ENCODE results near the gene ADGRG1. TPM values are rescaled to one million over a fixed set of nuclear protein-coding genes. Genes with fewer than 3 reads are reported as not detected.

Gene ADGRG1
- total and polyA plus RNA-seq, 2 donors (not counting 1 experiment from before 2014, with no cell fraction given): 0.20 to 0.61 TPM

- H3K36me3 ChIP-seq (replicated peaks in 1 of 2; ENCODE audit: control extremely low read depth in 1 of 2, control insufficient read depth in 1 of 2, extremely low read depth in 1 of 2, insufficient read depth in 2 of 2, low read length in 1 of 2): no peaks in the 10 kb centered on the region
- H2AFZ ChIP-seq (ENCODE audit: insufficient read depth, low read depth, low read length, poor library complexity, severe bottlenecking): no peak overlapping the region
- no peaks in the 10 kb centered on the region for H3K79me2 ChIP-seq (ENCODE audit: control insufficient read depth, insufficient read depth, low read length)
- H4K20me1 ChIP-seq (ENCODE audit: control insufficient read depth, insufficient read depth, low read length, poor library complexity, severe bottlenecking): no peaks in the 10 kb centered on the region
- peaks cover 0 to 3% (median 0%) of the 10 kb centered on the region in 4 experiments for H3K27me3 ChIP-seq (replicated peaks in 1 of 4; ENCODE audit: control extremely low read depth in 1 of 4, control insufficient read depth in 3 of 4, insufficient read depth in 4 of 4, low read length in 3 of 4)
- Mint-ChIP-seq H3K4me3 (no peak overlapping the region), H3K4me1 (peaks cover 32% of the 10 kb centered on the region), H3K9me3 (ENCODE audit: insufficient read depth) (no peaks in the 10 kb centered on the region), H3K27me3 (no peaks in the 10 kb centered on the region), H3K27ac (no peak overlapping the region)
- intact Hi-C loops (cut with micrococcal nuclease): loop anchor here (5.0 kb wide), 2 partner anchors 52 to 93 kb away; partner anchors contain the start of gene KATNB1
- TF ChIP-seq CTCF (IDR thresholded peaks at IDR 0.05): no peak
- TF ChIP-seq EZH2 (IDR thresholded peaks at IDR 0.05; ENCODE audit: borderline replicate concordance, insufficient read depth, low read depth, low read length, poor library complexity, severe bottlenecking): no peak
- 84% methylated on average over 11 of the region's 11 CpGs for WGBS (ENCODE audit: insufficient coverage)
- H3K4me2 ChIP-seq (replicated peaks; ENCODE audit: low read depth, low read length, poor library complexity, severe bottlenecking): no peak overlapping the region
- H3K9me3 ChIP-seq (ENCODE audit: control extremely low read depth in 1 of 3, control insufficient read depth in 2 of 3, insufficient read depth in 1 of 3, low read length in 2 of 3): peaks cover 0 to 14% (median 0%) of the 10 kb centered on the region in 3 donors
- no peak overlapping the region for H3K4me3 ChIP-seq (ENCODE audit: control extremely low read depth in 1 of 5, extremely low read depth in 1 of 5, insufficient read depth in 1 of 5, low read depth in 2 of 5, low read length in 4 of 5)
- DNase-seq: no peak
- ATAC-seq (ENCODE audit: low read depth): no peak
- CTCF ChIA-PET: interaction anchor here (1.3 kb wide), 1 partner anchor 124 kb away, joined by 3 read pairs; no protein-coding TSS in a partner anchor
- peaks cover 23 to 30% of the 10 kb centered on the region in 2 donors for H3K4me1 ChIP-seq (ENCODE audit: control insufficient read depth in 2 of 2, insufficient read depth in 2 of 2, low read length in 2 of 2)
- POLR2A ChIA-PET: no interaction called here
- H3K9ac ChIP-seq (ENCODE audit: low read length): no peak overlapping the region
- H3K27ac ChIP-seq (ENCODE audit: low read length in 2 of 2): no peak overlapping the region
Measured at GRCh38 chr16:57644383-57645014, 16.1 kb downstream of the ADGRG1 start.

- CTCF ChIA-PET: no interaction called here
Measured at GRCh38 chr16:57645169-57645568, 16.7 kb downstream of the ADGRG1 start.

More at GRCh38 chr16:57645169-57645568, 16.7 kb downstream of the ADGRG1 start:
- Mint-ChIP-seq H3K27me3 (no peaks in the 10 kb centered on the region), H3K27ac (no peak overlapping the region), H3K9me3 (ENCODE audit: insufficient read depth) (no peaks in the 10 kb centered on the region), H3K4me3 (no peak overlapping the region), H3K4me1 (peaks cover 32% of the 10 kb centered on the region)
- peaks cover 23 to 30% of the 10 kb centered on the region in 2 donors for H3K4me1 ChIP-seq (ENCODE audit: control insufficient read depth in 2 of 2, insufficient read depth in 2 of 2, low read length in 2 of 2)
- no peak overlapping the region for H3K27ac ChIP-seq (ENCODE audit: low read length in 2 of 2)
- no peak for ATAC-seq (ENCODE audit: low read depth)
- peaks cover 0 to 3% (median 0%) of the 10 kb centered on the region in 4 experiments for H3K27me3 ChIP-seq (replicated peaks in 1 of 4; ENCODE audit: control extremely low read depth in 1 of 4, control insufficient read depth in 3 of 4, insufficient read depth in 4 of 4, low read length in 3 of 4)
- no peaks in the 10 kb centered on the region for H4K20me1 ChIP-seq (ENCODE audit: control insufficient read depth, insufficient read depth, low read length, poor library complexity, severe bottlenecking)
- TF ChIP-seq CTCF (IDR thresholded peaks at IDR 0.05) (no peak), EZH2 (IDR thresholded peaks at IDR 0.05; ENCODE audit: borderline replicate concordance, insufficient read depth, low read depth, low read length, poor library complexity, severe bottlenecking) (no peak)
- H3K4me3 ChIP-seq (ENCODE audit: control extremely low read depth in 1 of 5, extremely low read depth in 1 of 5, insufficient read depth in 1 of 5, low read depth in 2 of 5, low read length in 4 of 5): no peak overlapping the region
- no peak for DNase-seq
- peaks cover 0 to 14% (median 0%) of the 10 kb centered on the region in 3 donors for H3K9me3 ChIP-seq (ENCODE audit: control extremely low read depth in 1 of 3, control insufficient read depth in 2 of 3, insufficient read depth in 1 of 3, low read length in 2 of 3)
- no peaks in the 10 kb centered on the region for H3K36me3 ChIP-seq (replicated peaks in 1 of 2; ENCODE audit: control extremely low read depth in 1 of 2, control insufficient read depth in 1 of 2, extremely low read depth in 1 of 2, insufficient read depth in 2 of 2, low read length in 1 of 2)
- H3K79me2 ChIP-seq (ENCODE audit: control insufficient read depth, insufficient read depth, low read length): no peaks in the 10 kb centered on the region
- H3K9ac ChIP-seq (ENCODE audit: low read length): no peak overlapping the region
- H3K4me2 ChIP-seq (replicated peaks; ENCODE audit: low read depth, low read length, poor library complexity, severe bottlenecking): no peak overlapping the region
- H2AFZ ChIP-seq (ENCODE audit: insufficient read depth, low read depth, low read length, poor library complexity, severe bottlenecking): no peak overlapping the region
- intact Hi-C loops (cut with micrococcal nuclease): loop anchor here (5.0 kb wide), 2 partner anchors 53 to 92 kb away; partner anchors contain the start of gene KATNB1
- 44% methylated on average over 10 of the region's 10 CpGs for WGBS (ENCODE audit: insufficient coverage)
- POLR2A ChIA-PET: no interaction called here

Measured in B cell (primary cell).